ENCODE measurements around the gene SERTAD3. TPM values are rescaled to one million over a fixed set of nuclear protein-coding genes. Genes with fewer than 3 reads are reported as not detected.

Gene SERTAD3
- total and polyA plus RNA-seq, 4 donors: 28.9 to 37.5 (median 33.8) TPM

GRCh38 chr19:40452016-40452415 lies 7.9 kb upstream of the SERTAD3 start:
- H3K36me3 ChIP-seq (ENCODE audit: control insufficient read depth in 4 of 4, insufficient read depth in 4 of 4, low read length in 4 of 4): peaks cover 0 to 16% (median 13%) of the 10 kb centered on the region in 4 donors
- H3K9ac ChIP-seq (ENCODE audit: insufficient read depth in 1 of 2, low read length in 2 of 2): no peak overlapping the region
- no peak for ATAC-seq (ENCODE audit: insufficient read depth, low FRiP score)

GRCh38 chr19:40450664-40451063 lies 6.5 kb upstream of the SERTAD3 start:
- TF ChIP-seq CTCF (IDR thresholded peaks at IDR 0.05; ENCODE audit: control extremely low read depth, extremely low read depth): no peak
- no peaks in the 10 kb centered on the region for H3K9me3 ChIP-seq (ENCODE audit: control insufficient read depth in 4 of 4, insufficient read depth in 3 of 4, low read length in 3 of 4)
- no peak overlapping the region for H3K27ac ChIP-seq (ENCODE audit: low read depth in 1 of 2, low read length in 1 of 2)
- no peaks in the 10 kb centered on the region for H3K27me3 ChIP-seq (ENCODE audit: control insufficient read depth in 3 of 3, insufficient read depth in 3 of 3, low read length in 2 of 3)
- peaks cover 0 to 16% (median 13%) of the 10 kb centered on the region in 4 donors for H3K36me3 ChIP-seq (ENCODE audit: control insufficient read depth in 4 of 4, insufficient read depth in 4 of 4, low read length in 4 of 4)
- WGBS, 2 donors: 96 to 98% methylated on average over 4 of the region's 4 CpGs
- no peak overlapping the region for H3K9ac ChIP-seq (ENCODE audit: insufficient read depth in 1 of 2, low read length in 2 of 2)
- DNase-seq (no peak), ATAC-seq (ENCODE audit: insufficient read depth, low FRiP score) (no peak)
- H3K4me1 ChIP-seq (ENCODE audit: control insufficient read depth in 5 of 5, insufficient read depth in 5 of 5, low read length in 5 of 5): no peaks in the 10 kb centered on the region
- H3K4me3 ChIP-seq: no peak overlapping the region

More at GRCh38 chr19:40452016-40452415, 7.9 kb upstream of the SERTAD3 start:
- Histone ChIP-seq H3K4me1 (ENCODE audit: control insufficient read depth in 5 of 5, insufficient read depth in 5 of 5, low read length in 5 of 5) (no peaks in the 10 kb centered on the region), H3K27me3 (ENCODE audit: control insufficient read depth in 3 of 3, insufficient read depth in 3 of 3, low read length in 2 of 3) (no peaks in the 10 kb centered on the region), H3K9me3 (ENCODE audit: control insufficient read depth in 4 of 4, insufficient read depth in 3 of 4, low read length in 3 of 4) (no peaks in the 10 kb centered on the region), H3K27ac (ENCODE audit: low read depth in 1 of 2, low read length in 1 of 2) (no peak overlapping the region), H3K4me3 (no peak overlapping the region)
- WGBS, 2 donors: 82 to 88% methylated on average over 5 of the region's 5 CpGs
- DNase-seq: no peak
- TF ChIP-seq CTCF (IDR thresholded peaks at IDR 0.05; ENCODE audit: control extremely low read depth, extremely low read depth): no peak

- H3K9me3 ChIP-seq (ENCODE audit: control insufficient read depth in 4 of 4, insufficient read depth in 3 of 4, low read length in 3 of 4): no peaks in the 10 kb centered on the region
- no peak for ATAC-seq (ENCODE audit: insufficient read depth, low FRiP score)
- H3K36me3 ChIP-seq (ENCODE audit: control insufficient read depth in 4 of 4, insufficient read depth in 4 of 4, low read length in 4 of 4): peaks cover 0 to 16% (median 12%) of the 10 kb centered on the region in 4 donors
Observed at GRCh38 chr19:40449506-40449905, 5.4 kb upstream of the SERTAD3 start.

More at GRCh38 chr19:40449506-40449905, 5.4 kb upstream of the SERTAD3 start:
- no peak overlapping the region for H3K27ac ChIP-seq (ENCODE audit: low read depth in 1 of 2, low read length in 1 of 2)
- no peak for TF ChIP-seq CTCF (IDR thresholded peaks at IDR 0.05; ENCODE audit: control extremely low read depth, extremely low read depth)
- 94 to 95% methylated on average over 4 of the region's 4 CpGs for WGBS, 2 donors
- no peaks in the 10 kb centered on the region for H3K27me3 ChIP-seq (ENCODE audit: control insufficient read depth in 3 of 3, insufficient read depth in 3 of 3, low read length in 2 of 3)
- no peak overlapping the region for H3K4me3 ChIP-seq
- H3K4me1 ChIP-seq (ENCODE audit: control insufficient read depth in 5 of 5, insufficient read depth in 5 of 5, low read length in 5 of 5): no peaks in the 10 kb centered on the region
- no peak overlapping the region for H3K9ac ChIP-seq (ENCODE audit: insufficient read depth in 1 of 2, low read length in 2 of 2)
- no peak for DNase-seq

Measured in lung (tissue), 12 donors.